ENCODE data around the gene RNF168. TPM values are rescaled to one million over a fixed set of nuclear protein-coding genes. Genes with fewer than 3 reads are reported as not detected.

RNF168 gene
- total and polyA plus RNA-seq, 12 donors, result 4.1 to 22.9 (median 16.7) TPM

GRCh38 chr3:196518966-196519717, 15.6 kb upstream of the RNF168 start:
- H3K36me3 ChIP-seq (replicated peaks in 1 of 2), result no peaks in the 10 kb centered on the region
- no peak overlapping the region for H3K4me3 ChIP-seq
- H3K4me1 ChIP-seq (replicated peaks in 1 of 2), result no peaks in the 10 kb centered on the region
- DNase-seq, result peak; percentile 44 to 77 (median 55)
- no peaks in the 10 kb centered on the region for H3K27me3 ChIP-seq
- H3K9me3 ChIP-seq (replicated peaks in 1 of 3), result peaks cover 0 to 21% (median 0%) of the 10 kb centered on the region in 3 donors
- TF ChIP-seq CTCF (IDR thresholded peaks at IDR 0.05) (peak; percentile 10 to 60 (median 45)), POLR2A (IDR thresholded peaks at IDR 0.05) (no peak)
- intact Hi-C loops (cut with DNase I), result no loop called here
- H3K27ac ChIP-seq, result no peak overlapping the region
- WGBS, 4 donors, result 37 to 41% (median 39%) methylated on average over 12 of the region's 12 CpGs

GRCh38 chr3:196517919-196518318, 14.4 kb upstream of the RNF168 start:
- Histone ChIP-seq H3K9me3 (replicated peaks in 1 of 3) (peaks cover 0 to 21% (median 0%) of the 10 kb centered on the region in 3 donors), H3K4me3 (no peak overlapping the region), H3K4me1 (replicated peaks in 1 of 2) (no peaks in the 10 kb centered on the region), H3K27me3 (no peaks in the 10 kb centered on the region), H3K36me3 (replicated peaks in 1 of 2) (no peaks in the 10 kb centered on the region), H3K27ac (no peak overlapping the region)
- TF ChIP-seq POLR2A (IDR thresholded peaks at IDR 0.05) (no peak), CTCF (IDR thresholded peaks at IDR 0.05) (no peak)
- no peak for DNase-seq
- intact Hi-C loops (cut with DNase I), result no loop called here
- 81 to 91% (median 84%) methylated on average over 2 of the region's 2 CpGs for WGBS, 4 donors

- no peaks in the 10 kb centered on the region for H3K36me3 ChIP-seq (replicated peaks in 1 of 2)
- peaks cover 0 to 21% (median 0%) of the 10 kb centered on the region in 3 donors for H3K9me3 ChIP-seq (replicated peaks in 1 of 3)
- intact Hi-C loops (cut with DNase I), result no loop called here
- H3K27me3 ChIP-seq, result no peaks in the 10 kb centered on the region
- DNase-seq, result no peak
- WGBS, 4 donors, result 79 to 88% (median 82%) methylated on average over 2 of the region's 2 CpGs
- no peak overlapping the region for H3K4me3 ChIP-seq
- no peaks in the 10 kb centered on the region for H3K4me1 ChIP-seq (replicated peaks in 1 of 2)
- H3K27ac ChIP-seq, result no peak overlapping the region
- TF ChIP-seq POLR2A (IDR thresholded peaks at IDR 0.05) (no peak), CTCF (IDR thresholded peaks at IDR 0.05) (no peak)
Observed at GRCh38 chr3:196517162-196517800, 13.7 kb upstream of the RNF168 start.

- H3K4me1 ChIP-seq (replicated peaks in 1 of 2), result no peaks in the 10 kb centered on the region
- peaks cover 0 to 14% (median 0%) of the 10 kb centered on the region in 3 donors for H3K9me3 ChIP-seq (replicated peaks in 1 of 3)
- no peaks in the 10 kb centered on the region for H3K36me3 ChIP-seq (replicated peaks in 1 of 2)
- no peaks in the 10 kb centered on the region for H3K27me3 ChIP-seq
- H3K27ac ChIP-seq, result no peak within 1 kb of the TSS
- H3K4me3 ChIP-seq, result no peak within 1 kb of the TSS
- intact Hi-C loops (cut with DNase I), result no loop called here
- TF ChIP-seq CTCF (IDR thresholded peaks at IDR 0.05), result no peak
- TF ChIP-seq POLR2A (IDR thresholded peaks at IDR 0.05), result no peak
- WGBS, 4 donors, result 78 to 86% (median 83%) methylated on average over 10 of the region's 10 CpGs
- peak in 1 of 7 donors; percentile 20 for DNase-seq
Observed at GRCh38 chr3:196514913-196515621, 11.5 kb upstream of the RNF168 start, which contains the start of gene SMCO1. TSS of gene SMCO1 (minus strand) at chr3:196515346. CDS start at chr3:196515209, 137 bp downstream.

All from adrenal gland (tissue), 12 donors.